Measurements from ENCODE around the gene TXNRD2.

TXNRD2 gene

GRCh38 chr22:19873960-19874306, 67.7 kb downstream of the TXNRD2 start:
- no peak for DNase-seq

- DNase-seq: peak; percentile 37
Measured at GRCh38 chr22:19873138-19873959, 68.3 kb downstream of the TXNRD2 start.

- DNase-seq: no peak
Measured at GRCh38 chr22:19872779-19873137, 68.9 kb downstream of the TXNRD2 start.

GRCh38 chr22:19871845-19872778, 69.5 kb downstream of the TXNRD2 start:
- DNase-seq: peak; percentile 40

- DNase-seq: peak; percentile 41
Measured at GRCh38 chr22:19871023-19871844, 70.4 kb downstream of the TXNRD2 start.

GRCh38 chr22:19870153-19871022, 71.2 kb downstream of the TXNRD2 start:
- peak; percentile 39 for DNase-seq

- no peak for DNase-seq
Measured at GRCh38 chr22:19869497-19870152, 72.0 kb downstream of the TXNRD2 start.

GRCh38 chr22:19868773-19869471, 72.7 kb downstream of the TXNRD2 start:
- DNase-seq: peak; percentile 33

GRCh38 chr22:19868333-19868732, 73.3 kb downstream of the TXNRD2 start:
- DNase-seq: no peak

GRCh38 chr22:19867617-19868016, 74.0 kb downstream of the TXNRD2 start:
- DNase-seq: no peak

GRCh38 chr22:19866665-19867009, 75.0 kb downstream of the TXNRD2 start:
- DNase-seq: no peak

GRCh38 chr22:19865141-19865829, 76.3 kb downstream of the TXNRD2 start:
- no peak for DNase-seq

GRCh38 chr22:19864538-19865106, 77.0 kb downstream of the TXNRD2 start:
- no peak for DNase-seq

- DNase-seq: no peak
Measured at GRCh38 chr22:19863571-19863970, 78.0 kb downstream of the TXNRD2 start.

GRCh38 chr22:19862619-19863246, 78.9 kb downstream of the TXNRD2 start:
- DNase-seq: no peak

GRCh38 chr22:19859861-19860510, 81.6 kb downstream of the TXNRD2 start:
- DNase-seq: no peak

- no peak for DNase-seq
Measured at GRCh38 chr22:19857382-19857781, 84.2 kb downstream of the TXNRD2 start.

- peak; percentile 52 for DNase-seq
Measured at GRCh38 chr22:19855504-19856409, 85.9 kb downstream of the TXNRD2 start.

Data from right forelimb (tissue), 1 donor.